Transverse colon (tissue), 4 donors: ENCODE results near the gene NCOA3. TPM values are rescaled to one million over a fixed set of nuclear protein-coding genes. Genes with fewer than 3 reads are reported as not detected.

Experiments used
- DNase-seq: peaks from one replicate; pipeline ENCODE4 v3.0.0-alpha.2; 2019
- H3K27ac ChIP-seq, 4 donors: fragments of 200-600 bp; sonication (generic); 2 replicates each; pipeline ENCODE4 v1.5.1; 2016 to 2018; ENCODE audit warnings: inconsistent platforms in 4 of 4
- H3K27me3 ChIP-seq: fragments of 200-600 bp; sonication (generic); 2 replicates; pipeline ENCODE4 v1.5.1; 2017; ENCODE audit warnings: inconsistent platforms
- H3K36me3 ChIP-seq, 4 donors: fragments of 200-600 bp; sonication (generic); 2 replicates each; pipeline ENCODE4 v1.5.1; 2017 to 2019; ENCODE audit warnings: inconsistent platforms in 4 of 4
- H3K4me1 ChIP-seq, 4 donors: fragments of 200-600 bp; sonication (generic); 2 replicates each; pipeline ENCODE4 v1.5.1; 2017 to 2020; ENCODE audit warnings: inconsistent platforms in 4 of 4
- H3K4me3 ChIP-seq, 4 donors: fragments of 200-600 bp; sonication (generic); 1 replicate in 1 of 4; 2 replicates in 3 of 4; pipeline versions ENCODE4 v1.5.1 to v1.6.1; 2017 to 2019; ENCODE audit warnings: inconsistent platforms in 4 of 4
- H3K9me3 ChIP-seq, 2 donors: fragments of 200-600 bp; sonication (generic); 2 replicates each; pipeline ENCODE4 v1.5.1; 2017 to 2019; ENCODE audit warnings: inconsistent platforms in 2 of 2
- EP300 ChIP-seq: sonication (generic); formaldehyde crosslinking; IDR thresholded peaks from one replicate; pipeline ENCODE4 v1.6.1; 2017; ENCODE audit warnings: antibody characterized with exemption, low read depth
- POLR2A ChIP-seq: fragments of 450-650 bp; IDR thresholded peaks from one replicate; pipeline ENCODE4 v1.6.1; 2016; ENCODE audit warnings: antibody characterized with exemption, mild to moderate bottlenecking, moderate library complexity
- POLR2AphosphoS5 ChIP-seq, 3 donors: sonication (generic); formaldehyde crosslinking; IDR thresholded peaks; one replicate each; pipeline ENCODE4 v1.6.1; 2016; ENCODE audit warnings: antibody characterized with exemption in 3 of 3
- WGBS, 2 donors: methylation state at CpG; one replicate each; pipeline ENCODE4 v1.1.5; 2018; ENCODE audit warnings: low coverage in 1 of 2; 5-methylcytosine and 5-hydroxymethylcytosine counted together
- in situ Hi-C, 4 donors: fragments of 200-750 bp; cut with MboI; loops; one replicate each; pipeline versions ENCODE4 v1.15.0 to v1.15.1; 2017; ENCODE audit warnings: low sequenced_read_pairs in 3 of 4, low pct_ligation_motif_present in 1 of 4, low pct_unique_long_range_greater_than_20kb in 1 of 4
- intact Hi-C: fragments of 100-400 bp; cut with DNase I; formaldehyde crosslinking; loops from one replicate; pipeline ENCODE4 v1.15.1; 2023; ENCODE audit warnings: low total_unique reads
- total RNA-seq, 4 donors: library from RNA; depleted of rRNA; stranded (reverse); fragments of >200 nt; gene quantifications; one replicate each; pipeline ENCODE4 v1.1.0, GENCODE V29; 2016
- TF ChIP-seq, protein P1 (sequence below), 5 experiments: fragments of 200-600 bp in 3 of 5; fragments of 450-650 bp in 2 of 5; sonication (generic) in 3 of 5; IDR thresholded peaks; 1 replicate in 2 of 5; 2 replicates in 3 of 5; pipeline ENCODE4 v1.5.1; 2016 to 2017; ENCODE audit warnings: antibody characterized with exemption in 5 of 5, inconsistent platforms in 3 of 5, mild to moderate bottlenecking in 2 of 5, moderate library complexity in 1 of 5

The NCOA3 gene
- total RNA-seq, 4 donors from 2014 or later: 9.2 to 39.1 (median 22.3) TPM

DNA sequence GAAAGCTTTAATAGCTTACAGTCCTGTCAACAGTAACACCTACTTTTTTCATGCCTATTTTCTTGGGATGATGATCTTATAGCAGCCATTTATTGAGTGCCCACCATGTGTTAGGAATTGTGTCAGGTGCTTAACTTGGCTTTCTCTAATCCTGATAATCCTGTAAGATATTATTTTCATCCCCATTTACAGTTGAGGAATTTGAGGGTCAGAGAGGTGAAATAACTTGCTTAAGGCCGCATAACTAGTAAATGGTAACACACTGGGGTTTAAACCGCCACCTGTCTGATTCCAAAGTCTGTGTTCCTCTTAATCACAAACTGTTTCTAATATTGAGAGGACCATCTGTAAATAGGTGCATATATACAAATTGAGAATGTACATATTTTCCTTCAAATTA, 55.5 kb downstream of the NCOA3 start:
- H3K9me3 ChIP-seq: no peaks in the 10 kb centered on the region
- no peaks in the 10 kb centered on the region for H3K27me3 ChIP-seq
- no peak overlapping the region for H3K27ac ChIP-seq
- no peak for TF ChIP-seq EP300
- TF ChIP-seq POLR2AphosphoS5 (IDR thresholded peaks at IDR 0.05): no peak
- TF ChIP-seq, protein P1, sequence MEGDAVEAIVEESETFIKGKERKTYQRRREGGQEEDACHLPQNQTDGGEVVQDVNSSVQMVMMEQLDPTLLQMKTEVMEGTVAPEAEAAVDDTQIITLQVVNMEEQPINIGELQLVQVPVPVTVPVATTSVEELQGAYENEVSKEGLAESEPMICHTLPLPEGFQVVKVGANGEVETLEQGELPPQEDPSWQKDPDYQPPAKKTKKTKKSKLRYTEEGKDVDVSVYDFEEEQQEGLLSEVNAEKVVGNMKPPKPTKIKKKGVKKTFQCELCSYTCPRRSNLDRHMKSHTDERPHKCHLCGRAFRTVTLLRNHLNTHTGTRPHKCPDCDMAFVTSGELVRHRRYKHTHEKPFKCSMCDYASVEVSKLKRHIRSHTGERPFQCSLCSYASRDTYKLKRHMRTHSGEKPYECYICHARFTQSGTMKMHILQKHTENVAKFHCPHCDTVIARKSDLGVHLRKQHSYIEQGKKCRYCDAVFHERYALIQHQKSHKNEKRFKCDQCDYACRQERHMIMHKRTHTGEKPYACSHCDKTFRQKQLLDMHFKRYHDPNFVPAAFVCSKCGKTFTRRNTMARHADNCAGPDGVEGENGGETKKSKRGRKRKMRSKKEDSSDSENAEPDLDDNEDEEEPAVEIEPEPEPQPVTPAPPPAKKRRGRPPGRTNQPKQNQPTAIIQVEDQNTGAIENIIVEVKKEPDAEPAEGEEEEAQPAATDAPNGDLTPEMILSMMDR (IDR thresholded peaks at IDR 0.05): no peak
- no peak for TF ChIP-seq POLR2A
- no peak overlapping the region for H3K4me3 ChIP-seq
- H3K36me3 ChIP-seq: no peaks in the 10 kb centered on the region
- DNase-seq: no peak
- intact Hi-C loops: no loop called here
- peaks cover 7 to 49% (median 29%) of the 10 kb centered on the region in 4 donors for H3K4me1 ChIP-seq
- WGBS, 2 donors: 60 to 90% methylated on average over 1 to 2 of the region's 2 CpGs
- in situ Hi-C loops: no loop called here

DNA sequence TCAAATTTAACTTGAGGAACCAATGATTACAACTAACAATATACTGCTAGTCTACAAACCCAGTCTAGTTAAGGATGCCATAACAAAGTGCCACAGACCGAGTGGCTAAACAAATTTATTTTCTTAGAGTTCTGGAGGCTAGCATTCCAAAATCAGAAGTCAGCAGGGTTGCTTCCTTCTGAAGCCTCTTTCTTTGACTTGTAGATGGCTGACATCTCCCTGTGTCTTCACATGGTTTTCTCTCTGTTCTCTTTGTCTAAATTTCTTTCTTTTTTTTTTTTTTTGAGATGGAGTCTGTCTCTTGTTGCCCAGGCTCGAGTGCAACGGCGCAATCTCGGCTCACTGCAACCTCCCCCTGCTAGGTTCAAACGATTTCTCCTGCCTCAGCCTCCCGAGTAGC, 56.1 kb downstream of the NCOA3 start:
- Histone ChIP-seq H3K27me3 (no peaks in the 10 kb centered on the region), H3K27ac (peak overlapping the region in 2 of 4 donors; percentile 1 to 70), H3K4me1 (peaks cover 10 to 55% (median 30%) of the 10 kb centered on the region in 4 donors), H3K9me3 (no peaks in the 10 kb centered on the region), H3K4me3 (no peak overlapping the region), H3K36me3 (no peaks in the 10 kb centered on the region)
- DNase-seq: no peak
- 83 to 91% methylated on average over 1 to 7 of the region's 7 CpGs for WGBS, 2 donors
- TF ChIP-seq POLR2AphosphoS5 (IDR thresholded peaks at IDR 0.05): no peak
- no peak for TF ChIP-seq POLR2A
- TF ChIP-seq, protein P1 (IDR thresholded peaks at IDR 0.05): no peak
- TF ChIP-seq EP300: no peak
- in situ Hi-C loops: no loop called here
- intact Hi-C loops: no loop called here

DNA sequence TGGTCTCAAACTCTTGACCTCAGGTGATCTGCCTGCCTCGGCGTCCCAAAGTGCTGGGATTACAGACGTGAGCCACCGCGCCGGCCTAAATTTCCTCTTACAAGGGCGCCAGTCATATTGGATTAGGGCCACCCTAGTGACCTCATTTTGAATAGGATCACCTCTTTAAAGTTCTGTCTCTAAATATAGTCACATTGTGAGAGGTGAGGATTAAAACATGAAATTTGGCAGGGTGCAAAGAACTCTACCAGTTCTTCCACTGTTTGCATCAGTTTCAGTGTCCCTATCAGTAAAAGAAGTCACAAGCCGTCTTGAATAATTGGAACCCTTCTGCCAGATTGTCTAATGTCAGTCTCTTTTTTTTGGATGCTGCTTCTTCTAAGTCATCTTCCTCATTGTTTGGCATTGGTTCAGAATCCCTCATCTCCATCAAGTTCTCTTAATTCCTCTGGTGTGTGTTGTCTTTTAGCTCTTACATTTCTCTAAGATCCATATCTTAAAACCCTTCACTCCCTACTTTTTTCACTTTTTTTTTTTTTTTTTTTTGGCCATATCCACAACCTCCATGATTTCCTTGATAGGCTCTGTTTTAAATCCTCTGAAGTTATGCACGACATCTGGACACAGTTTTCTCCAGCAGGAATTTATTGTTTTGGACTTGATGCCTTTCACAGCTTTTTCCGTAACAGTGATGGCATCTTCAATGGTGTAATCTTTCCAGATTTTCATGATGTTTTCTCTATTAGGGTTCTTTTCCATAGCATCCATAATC, 56.8 kb downstream of the NCOA3 start:
- TF ChIP-seq, protein P1 (IDR thresholded peaks at IDR 0.05): no peak
- TF ChIP-seq POLR2AphosphoS5 (IDR thresholded peaks at IDR 0.05): no peak
- TF ChIP-seq POLR2A: no peak
- TF ChIP-seq EP300: no peak
- Histone ChIP-seq H3K27me3 (no peaks in the 10 kb centered on the region), H3K27ac (peak overlapping the region; percentile 55 to 70 (median 58)), H3K4me3 (no peak overlapping the region), H3K9me3 (no peaks in the 10 kb centered on the region), H3K4me1 (peaks cover 10 to 62% (median 30%) of the 10 kb centered on the region in 4 donors), H3K36me3 (no peaks in the 10 kb centered on the region)
- DNase-seq: no peak
- intact Hi-C loops (no loop called here), in situ Hi-C loops (no loop called here)
- WGBS, 2 donors: 75 to 90% methylated on average over 2 to 10 of the region's 10 CpGs

DNA sequence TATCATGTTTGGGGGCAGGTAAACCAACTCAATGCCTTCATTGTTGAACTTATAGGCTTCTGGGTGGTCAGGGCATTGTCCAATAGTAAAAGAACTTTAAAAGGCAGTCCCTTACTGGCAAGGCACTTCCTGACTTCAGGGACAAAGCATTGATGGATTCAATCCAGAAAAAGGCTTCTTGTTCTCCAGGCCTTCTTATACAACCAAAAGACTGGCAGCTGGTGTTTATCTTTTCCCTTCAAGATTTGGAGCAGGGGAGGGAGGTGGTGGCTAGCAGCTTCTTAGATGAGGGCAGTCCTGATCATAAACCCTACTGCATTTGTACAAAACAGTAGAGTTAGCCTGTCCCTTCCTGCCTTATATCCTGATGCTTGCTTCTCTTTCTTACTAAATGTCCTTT, 57.5 kb downstream of the NCOA3 start:
- no peaks in the 10 kb centered on the region for H3K27me3 ChIP-seq
- in situ Hi-C loops (no loop called here), intact Hi-C loops (no loop called here)
- H3K4me1 ChIP-seq: peaks cover 10 to 65% (median 30%) of the 10 kb centered on the region in 4 donors
- peak overlapping the region; percentile 55 to 70 (median 58) for H3K27ac ChIP-seq
- no peaks in the 10 kb centered on the region for H3K9me3 ChIP-seq
- TF ChIP-seq POLR2A: no peak
- no peaks in the 10 kb centered on the region for H3K36me3 ChIP-seq
- DNase-seq: no peak
- no peak overlapping the region for H3K4me3 ChIP-seq
